ENCODE results near the gene RMI2. TPM values are rescaled to one million over a fixed set of nuclear protein-coding genes. Genes with fewer than 3 reads are reported as not detected.
A peak's percentile ranks its signal among the peaks of the same experiment; 100 is the strongest.
"Not testable (repeated sequence)": the region's sequence is repeated elsewhere in the genome, so short reads cannot be mapped to it uniquely, and the experiment has no call there.

The RMI2 gene
- total and polyA plus RNA-seq, 8 donors, result 2.3 to 79.9 (median 8.3) TPM

GRCh38 chr16:11363927-11364258, 18.6 kb downstream of the RMI2 start:
- H3K36me3 ChIP-seq, result no peaks in the 10 kb centered on the region
- peak overlapping the region in 2 of 5 donors; percentile 1 to 45 for H3K27ac ChIP-seq
- peaks cover 0 to 37% (median 28%) of the 10 kb centered on the region in 4 donors for H3K4me1 ChIP-seq
- peaks cover 0 to 16% (median 0%) of the 10 kb centered on the region in 3 donors for H3K27me3 ChIP-seq
- H3K4me3 ChIP-seq, result no peak overlapping the region
- WGBS, 5 donors, result 59 to 74% (median 67%) methylated on average over 7 of the region's 7 CpGs
- no peak for TF ChIP-seq POLR2A (IDR thresholded peaks at IDR 0.05)
- no peak for TF ChIP-seq POLR2AphosphoS5 (IDR thresholded peaks at IDR 0.05)
- TF ChIP-seq, protein P1, sequence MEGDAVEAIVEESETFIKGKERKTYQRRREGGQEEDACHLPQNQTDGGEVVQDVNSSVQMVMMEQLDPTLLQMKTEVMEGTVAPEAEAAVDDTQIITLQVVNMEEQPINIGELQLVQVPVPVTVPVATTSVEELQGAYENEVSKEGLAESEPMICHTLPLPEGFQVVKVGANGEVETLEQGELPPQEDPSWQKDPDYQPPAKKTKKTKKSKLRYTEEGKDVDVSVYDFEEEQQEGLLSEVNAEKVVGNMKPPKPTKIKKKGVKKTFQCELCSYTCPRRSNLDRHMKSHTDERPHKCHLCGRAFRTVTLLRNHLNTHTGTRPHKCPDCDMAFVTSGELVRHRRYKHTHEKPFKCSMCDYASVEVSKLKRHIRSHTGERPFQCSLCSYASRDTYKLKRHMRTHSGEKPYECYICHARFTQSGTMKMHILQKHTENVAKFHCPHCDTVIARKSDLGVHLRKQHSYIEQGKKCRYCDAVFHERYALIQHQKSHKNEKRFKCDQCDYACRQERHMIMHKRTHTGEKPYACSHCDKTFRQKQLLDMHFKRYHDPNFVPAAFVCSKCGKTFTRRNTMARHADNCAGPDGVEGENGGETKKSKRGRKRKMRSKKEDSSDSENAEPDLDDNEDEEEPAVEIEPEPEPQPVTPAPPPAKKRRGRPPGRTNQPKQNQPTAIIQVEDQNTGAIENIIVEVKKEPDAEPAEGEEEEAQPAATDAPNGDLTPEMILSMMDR (IDR thresholded peaks at IDR 0.05), result no peak
- no peak for TF ChIP-seq EP300 (IDR thresholded peaks at IDR 0.05)
- no peaks in the 10 kb centered on the region for H3K9me3 ChIP-seq
- no peak for DNase-seq
- intact Hi-C loops (cut with DNase I; ENCODE audit: low total_unique reads), result no loop called here

DNA sequence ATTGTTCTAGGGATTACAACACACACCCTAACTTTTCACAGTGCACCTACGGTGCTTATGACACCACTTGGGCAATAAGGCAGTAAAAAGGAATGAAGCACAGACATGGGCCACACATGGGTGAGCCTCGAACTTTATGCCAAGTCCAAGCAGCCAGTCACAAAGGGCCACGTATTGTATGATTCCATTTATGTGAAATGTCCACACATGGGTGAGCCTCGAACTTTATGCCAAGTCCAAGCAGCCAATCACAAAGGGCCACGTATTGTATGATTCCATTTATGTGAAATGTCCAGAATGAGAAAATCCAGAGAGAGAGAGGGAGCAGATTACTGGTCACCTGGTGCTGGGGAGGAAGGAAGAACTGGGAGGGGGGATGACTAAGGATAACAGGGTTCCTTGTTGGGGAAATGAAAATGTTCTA, 22.2 kb downstream of the RMI2 start:
- WGBS, 5 donors, result 77 to 92% (median 83%) methylated on average over 5 of the region's 5 CpGs
- H3K36me3 ChIP-seq, result no peaks in the 10 kb centered on the region
- H3K27ac ChIP-seq, result no peak overlapping the region
- no peaks in the 10 kb centered on the region for H3K27me3 ChIP-seq
- no peaks in the 10 kb centered on the region for H3K9me3 ChIP-seq
- H3K4me1 ChIP-seq, result peaks cover 0 to 22% (median 20%) of the 10 kb centered on the region in 4 donors
- TF ChIP-seq POLR2A (IDR thresholded peaks at IDR 0.05), result no peak
- TF ChIP-seq POLR2AphosphoS5 (IDR thresholded peaks at IDR 0.05), result no peak
- TF ChIP-seq, protein P1 (IDR thresholded peaks at IDR 0.05), result no peak
- no peak for TF ChIP-seq EP300 (IDR thresholded peaks at IDR 0.05)
- intact Hi-C loops (cut with DNase I; ENCODE audit: low total_unique reads), result no loop called here
- DNase-seq, result no peak
- H3K4me3 ChIP-seq, result no peak overlapping the region

- Histone ChIP-seq H3K9me3 (no peaks in the 10 kb centered on the region), H3K36me3 (no peaks in the 10 kb centered on the region), H3K27ac (no peak overlapping the region), H3K4me3 (no peak overlapping the region), H3K27me3 (no peaks in the 10 kb centered on the region), H3K4me1 (peaks cover 0 to 6% (median under 1%) of the 10 kb centered on the region in 4 donors)
- no peak for DNase-seq
- WGBS, 5 donors, result 64 to 76% (median 71%) methylated on average over 7 of the region's 7 CpGs
- TF ChIP-seq POLR2AphosphoS5 (IDR thresholded peaks at IDR 0.05) (no peak), POLR2A (IDR thresholded peaks at IDR 0.05) (no peak), EP300 (IDR thresholded peaks at IDR 0.05) (no peak)
- TF ChIP-seq, protein P1 (IDR thresholded peaks at IDR 0.05), result no peak
- intact Hi-C loops (cut with DNase I; ENCODE audit: low total_unique reads), result no loop called here
These were observed 25.0 kb downstream of the RMI2 start for GRCh38 chr16:11370084-11370931.

GRCh38 chr16:11370932-11371279, 25.6 kb downstream of the RMI2 start:
- H3K27ac ChIP-seq; DNase-seq; H3K4me1 ChIP-seq; H3K36me3 ChIP-seq; H3K4me3 ChIP-seq; H3K27me3 ChIP-seq; H3K9me3 ChIP-seq; intact Hi-C loops (cut with DNase I; ENCODE audit: low total_unique reads): not testable (repeated sequence)
- WGBS, 5 donors, result 89 to 94% (median 92%) methylated on average over 13 of the region's 13 CpGs
